Stimulated activated CD8-positive, alpha-beta memory T cell treated with anti-CD3 and anti-CD28 coated beads, Interleukin-12 subunit alpha, Interleukin-12 subunit beta, amount 100 ng/mL, for 4 hours (primary cell): Measurements from ENCODE around the gene CGGBP1.
"Not testable (repeated sequence)": the region's sequence is repeated elsewhere in the genome, so short reads cannot be mapped to it uniquely, and the experiment has no call there.

ENCODE experiments used
- DNase-seq: peaks from one replicate; pipeline ENCODE4 v3.0.0-alpha.2; 2020; ENCODE audit warnings: low read depth

CGGBP1 gene

DNA sequence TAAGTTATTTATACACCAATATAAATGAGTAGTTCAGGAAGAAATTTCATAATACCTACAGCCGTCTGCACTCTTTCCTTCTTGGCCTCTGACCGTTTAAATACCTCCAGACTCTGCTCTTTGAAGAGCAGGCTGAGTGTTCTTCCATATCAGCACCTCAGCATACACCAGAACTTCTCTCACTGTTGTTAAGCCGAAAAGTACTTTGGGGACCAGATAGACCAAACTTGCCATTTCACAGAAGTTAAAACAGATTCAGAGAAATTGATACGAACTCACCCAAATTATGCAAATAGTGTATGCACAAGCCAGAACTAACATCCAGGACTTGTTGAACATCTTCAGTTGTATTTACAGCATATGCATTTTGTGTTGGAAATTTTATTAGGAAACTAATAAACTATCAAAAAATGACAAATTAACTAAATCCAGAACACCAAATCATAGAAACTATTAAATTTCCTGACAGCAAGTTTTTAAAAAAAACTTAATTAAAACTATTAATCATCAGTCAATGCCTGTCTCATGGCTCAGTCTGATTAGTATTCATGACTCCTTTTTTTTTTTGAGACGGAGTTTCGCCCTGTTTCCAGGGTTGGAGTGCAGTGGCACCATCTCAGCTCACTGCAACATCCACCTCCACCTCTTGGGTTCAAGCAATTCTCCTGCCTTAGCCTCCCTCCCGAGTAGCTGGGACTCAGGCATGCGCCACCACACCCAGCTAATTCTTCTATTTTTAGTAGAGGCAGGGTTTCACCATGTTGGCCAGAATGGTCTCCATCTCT is 24.1 kb downstream of the CGGBP1 start:
- DNase-seq: no peak

DNA sequence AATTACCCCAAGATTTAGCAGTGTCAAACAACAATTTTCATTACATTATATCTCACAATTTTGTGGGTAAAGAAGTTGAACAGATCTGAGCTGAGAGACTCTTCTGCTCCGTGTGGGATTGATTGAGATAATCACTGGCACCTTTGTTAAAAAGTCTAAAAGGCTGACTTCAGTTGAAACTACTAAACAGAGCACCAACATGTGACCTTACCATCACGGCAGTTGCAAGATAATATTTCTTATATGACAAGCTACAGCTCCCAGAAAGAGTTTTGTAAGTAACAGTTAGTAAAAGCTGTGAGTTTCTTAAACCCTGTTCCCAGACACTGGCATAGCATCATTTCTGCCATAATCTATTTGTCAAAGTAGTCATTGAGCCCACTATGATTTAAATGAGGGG is 25.0 kb downstream of the CGGBP1 start:
- no peak for DNase-seq

DNA sequence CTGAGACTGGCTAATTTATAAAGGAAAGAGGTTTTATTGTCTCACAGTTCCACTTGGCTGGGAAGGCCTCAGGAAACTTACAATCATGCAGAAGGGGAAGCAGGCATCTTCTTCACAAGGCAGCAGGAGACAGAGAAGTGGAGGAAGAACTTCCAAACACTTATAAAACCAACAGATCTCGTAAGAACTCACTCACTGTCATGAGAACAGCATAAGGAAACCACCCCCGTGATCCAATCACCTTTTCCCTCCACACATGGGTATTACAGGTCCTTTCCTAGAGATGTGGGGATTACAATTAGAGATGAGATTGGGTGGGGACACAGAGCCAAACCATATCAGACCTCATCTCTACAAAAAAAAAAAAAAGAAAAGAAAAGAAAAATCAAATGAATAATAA is 25.7 kb downstream of the CGGBP1 start:
- DNase-seq: no peak

DNA sequence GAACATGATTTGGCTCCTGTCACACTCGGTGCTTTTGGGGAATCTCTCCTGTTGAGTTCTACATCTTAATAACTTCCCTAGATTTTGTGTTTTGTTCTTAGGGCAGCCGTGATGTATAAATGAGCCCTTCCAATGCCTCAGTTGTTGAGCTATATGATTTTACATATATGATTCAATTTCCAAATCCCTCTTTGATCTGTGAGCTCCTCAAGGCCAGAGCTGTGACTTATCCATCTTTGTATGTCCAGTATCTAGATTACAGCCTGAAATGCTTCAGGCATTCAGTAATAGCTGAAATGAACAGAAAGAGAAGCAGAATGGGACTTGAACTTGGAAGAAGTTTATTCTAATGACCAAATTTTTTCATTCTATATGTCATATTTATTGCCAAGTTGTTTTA is 26.6 kb downstream of the CGGBP1 start:
- no peak for DNase-seq

DNA sequence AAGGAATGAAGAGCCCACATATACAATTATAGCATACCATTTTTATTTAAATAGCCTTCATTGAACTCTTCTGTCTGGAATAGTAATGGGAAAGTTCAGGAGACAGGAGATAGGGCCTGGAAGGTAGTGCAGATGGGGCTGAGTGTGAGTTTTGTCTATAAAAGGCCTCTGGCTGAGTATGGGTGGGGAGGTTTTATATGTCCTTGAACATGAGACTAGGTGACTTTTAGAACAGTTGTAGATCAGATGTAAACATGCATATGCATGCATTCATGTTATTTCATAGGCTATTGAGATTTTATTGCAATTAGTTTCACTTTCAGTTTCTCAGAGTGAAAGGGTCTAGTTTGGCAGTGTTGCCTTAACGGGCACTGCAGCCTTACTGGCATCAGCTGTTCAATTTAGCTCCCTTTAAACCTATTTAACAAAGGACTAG is 27.1 kb downstream of the CGGBP1 start:
- DNase-seq: no peak

DNA sequence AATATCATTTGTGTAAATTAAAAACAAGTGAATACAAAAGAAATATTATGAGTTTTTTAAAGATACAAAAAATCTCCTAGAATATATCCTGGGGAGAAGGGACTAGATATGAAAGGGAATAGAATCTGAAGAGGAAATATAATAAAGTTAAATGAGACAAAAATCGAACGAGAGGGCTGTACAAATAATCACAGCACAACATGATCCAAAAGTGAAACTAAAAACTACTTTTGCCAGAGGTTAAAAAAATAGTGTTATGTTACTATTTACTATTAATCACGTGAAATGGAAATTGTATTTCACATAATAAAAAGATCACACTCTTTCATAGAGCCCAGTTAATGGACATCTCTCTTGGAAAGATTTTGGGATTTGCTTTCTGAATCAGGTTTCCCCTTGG is 28.6 kb downstream of the CGGBP1 start:
- no peak for DNase-seq

DNA sequence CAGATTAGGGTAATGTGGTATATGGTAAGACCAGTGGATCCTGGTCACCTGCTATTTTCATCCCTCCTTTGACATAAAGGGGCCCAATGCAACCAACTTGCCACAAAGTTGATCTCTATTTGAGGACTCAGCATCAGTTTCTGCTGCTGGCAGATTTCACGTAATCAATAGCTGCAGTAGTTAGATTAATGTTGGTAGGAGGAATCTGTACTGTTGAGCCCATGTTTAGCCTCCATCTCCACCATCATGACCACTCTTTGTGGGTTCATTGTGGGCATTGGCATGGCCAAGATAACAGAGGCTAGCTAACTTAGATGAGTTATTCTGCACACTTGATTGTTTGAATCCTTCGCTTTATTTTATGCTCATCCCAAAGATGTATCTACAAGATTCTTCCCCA is 29.9 kb downstream of the CGGBP1 start:
- no peak for DNase-seq

DNA sequence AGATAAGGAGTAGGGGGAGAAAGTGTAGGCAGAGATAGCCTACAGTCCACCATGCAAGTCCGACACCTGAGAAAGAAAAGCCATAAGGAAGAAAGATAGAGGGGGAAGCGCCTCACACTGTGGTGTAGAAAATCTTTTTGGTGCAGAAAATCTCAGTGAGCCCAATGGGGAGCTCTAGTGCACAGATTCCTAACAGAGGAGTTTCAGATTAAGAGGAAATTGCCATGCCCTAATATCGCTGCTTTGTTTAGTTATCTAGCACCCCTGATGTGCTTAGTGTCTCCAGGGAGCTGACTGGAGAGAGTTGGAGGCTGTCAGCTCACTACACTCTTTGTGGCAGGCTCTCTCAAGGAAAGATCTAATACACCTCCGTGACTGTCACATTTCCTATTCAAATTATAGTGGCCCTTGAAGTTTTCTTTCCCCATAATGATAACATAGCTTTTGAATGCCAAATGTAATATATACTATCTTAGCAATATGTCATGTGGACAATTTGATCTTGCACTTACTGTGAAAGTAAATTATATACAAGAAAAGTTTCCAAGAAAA is 33.7 kb downstream of the CGGBP1 start:
- no peak for DNase-seq

DNA sequence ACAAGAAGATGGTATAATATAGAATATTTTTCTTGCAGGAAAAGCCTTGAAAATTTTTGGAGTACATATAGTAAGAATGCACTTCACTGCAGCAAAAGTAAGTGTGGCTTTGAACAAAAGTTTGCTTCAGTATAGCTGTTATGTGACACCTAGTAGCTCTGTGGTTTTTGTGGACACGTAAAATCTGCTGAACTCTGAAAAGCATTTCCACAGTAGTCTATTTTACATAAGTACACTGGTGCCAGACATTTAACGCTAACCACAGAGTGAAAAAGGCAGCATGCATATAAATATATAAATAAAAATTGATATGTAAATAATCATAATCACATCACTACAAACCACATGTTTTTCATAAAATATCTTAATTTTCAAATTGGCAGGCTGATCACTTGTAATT is 39.8 kb downstream of the CGGBP1 start:
- no peak for DNase-seq

DNA sequence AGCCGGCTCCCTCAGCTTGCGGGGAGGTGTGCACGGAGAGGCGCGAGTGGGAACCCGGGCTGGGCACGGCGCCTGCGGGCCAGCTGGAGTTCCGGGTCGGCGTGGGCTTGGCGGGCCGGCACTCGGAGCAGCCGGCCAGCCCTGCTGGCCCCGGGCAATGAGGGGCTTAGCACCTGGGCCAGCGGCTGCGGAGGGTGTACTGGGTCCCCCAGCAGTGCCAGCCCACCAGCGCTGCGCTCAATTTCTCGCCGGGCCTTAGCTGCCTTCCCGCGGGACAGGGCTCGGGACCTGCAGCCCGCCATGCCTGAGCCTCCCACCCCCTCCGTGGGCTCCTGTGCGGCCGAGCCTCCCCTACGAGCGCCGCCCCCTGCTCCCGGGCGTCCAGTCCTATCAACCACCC is 43.1 kb downstream of the CGGBP1 start:
- not testable (repeated sequence) for DNase-seq

DNA sequence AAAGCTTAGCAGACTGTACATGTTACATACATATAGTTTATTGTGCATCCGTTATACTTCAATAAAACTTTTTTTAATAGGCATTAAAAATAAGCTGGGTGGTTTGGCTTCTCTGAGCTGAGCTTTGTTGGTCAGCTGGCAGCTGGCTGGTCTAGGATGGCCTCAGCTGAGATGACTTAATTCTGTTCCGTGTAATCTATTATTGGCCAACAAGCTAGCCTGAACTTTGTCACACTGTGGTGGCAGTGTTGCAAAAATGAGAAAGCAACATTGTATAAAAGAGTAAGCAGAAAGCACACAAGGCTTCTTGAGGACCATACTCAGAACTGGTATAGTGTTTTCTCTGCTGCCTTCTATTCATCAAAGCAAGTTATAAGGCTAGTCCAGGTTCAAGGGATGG is 45.2 kb downstream of the CGGBP1 start:
- no peak for DNase-seq

DNA sequence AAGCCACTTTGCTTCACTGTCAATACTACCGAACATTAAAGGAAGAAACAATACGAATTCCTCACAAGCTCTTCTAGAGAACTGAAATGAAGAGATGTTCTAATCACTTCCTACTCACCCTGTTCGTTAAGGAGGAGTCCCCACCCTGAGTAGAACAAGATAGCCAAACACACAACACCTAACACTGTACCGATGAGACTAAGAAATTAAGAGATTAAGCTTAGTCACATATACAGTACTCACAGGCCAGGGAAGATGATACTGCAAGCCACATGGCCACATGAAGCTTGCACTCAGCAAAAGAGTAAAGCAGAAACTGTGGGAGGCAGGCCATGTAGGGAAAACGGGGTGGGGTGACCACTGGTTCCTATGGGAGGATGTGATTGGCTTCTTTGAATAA is 48.0 kb downstream of the CGGBP1 start:
- DNase-seq: no peak

DNA sequence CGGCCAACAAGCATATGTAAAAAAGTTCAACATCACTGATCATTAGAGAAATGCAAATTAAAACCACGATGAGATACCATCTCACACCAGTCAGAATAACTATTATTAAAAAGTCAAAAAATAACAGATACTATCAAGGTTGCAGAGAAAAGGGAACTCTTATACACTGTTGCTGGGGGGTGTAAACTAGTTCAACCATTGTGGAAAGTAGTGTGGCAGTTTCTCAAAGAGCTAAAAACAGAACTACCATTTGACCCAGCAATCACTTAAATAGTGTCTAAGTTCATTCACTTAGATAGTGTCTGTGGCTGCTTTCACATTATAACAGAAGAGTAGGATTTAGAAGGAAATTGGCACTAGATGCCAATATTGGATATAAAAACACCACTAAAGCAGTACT is 49.7 kb downstream of the CGGBP1 start:
- DNase-seq: no peak

DNA sequence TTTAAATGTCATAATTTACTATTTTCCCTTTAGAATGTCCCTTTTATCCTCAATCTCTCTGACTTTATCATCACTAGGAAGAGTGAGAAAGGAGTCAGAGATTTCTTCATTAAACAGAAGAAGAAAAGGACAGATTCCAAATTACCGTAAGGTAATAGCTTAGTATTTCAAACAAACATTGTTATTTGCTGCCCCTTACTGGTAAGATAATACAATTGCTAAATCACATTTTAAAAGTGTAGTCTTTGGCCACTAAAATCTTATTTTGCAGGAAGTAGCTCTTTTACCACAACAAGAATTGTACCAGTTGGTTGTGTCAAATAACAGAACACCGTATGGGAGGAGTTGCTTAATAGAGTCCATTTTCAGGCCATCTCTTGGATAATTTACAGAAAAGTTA is 53.7 kb downstream of the CGGBP1 start:
- no peak for DNase-seq

DNA sequence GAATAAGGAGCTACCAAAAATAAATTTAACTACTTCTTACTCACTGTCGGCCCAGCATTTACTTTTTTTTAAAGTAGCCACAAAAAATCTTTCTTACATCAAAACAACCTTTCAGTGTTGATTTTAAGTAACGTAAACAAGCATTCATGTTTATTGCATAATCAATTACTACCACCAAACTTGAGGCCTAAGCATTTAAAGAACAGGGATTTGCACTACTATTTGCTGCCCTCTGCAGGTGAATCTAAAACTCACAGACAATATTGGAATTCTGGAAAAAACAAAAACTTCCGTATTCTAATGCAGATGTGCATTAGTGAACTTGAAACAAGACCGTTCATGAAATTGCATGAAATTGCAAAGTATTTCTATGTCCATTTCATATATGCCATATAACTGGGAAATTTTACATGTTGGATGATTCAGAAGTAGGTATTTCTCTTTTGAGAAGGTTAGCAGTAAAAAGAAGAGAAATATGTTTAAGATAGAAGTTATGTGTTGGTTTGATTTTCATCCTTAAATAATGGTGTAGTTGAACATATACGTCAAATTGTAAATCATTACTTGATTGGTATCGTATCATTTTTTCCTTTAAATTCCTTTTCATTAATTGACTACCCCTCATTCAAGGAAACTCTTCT is 55.6 kb downstream of the CGGBP1 start:
- no peak for DNase-seq

DNA sequence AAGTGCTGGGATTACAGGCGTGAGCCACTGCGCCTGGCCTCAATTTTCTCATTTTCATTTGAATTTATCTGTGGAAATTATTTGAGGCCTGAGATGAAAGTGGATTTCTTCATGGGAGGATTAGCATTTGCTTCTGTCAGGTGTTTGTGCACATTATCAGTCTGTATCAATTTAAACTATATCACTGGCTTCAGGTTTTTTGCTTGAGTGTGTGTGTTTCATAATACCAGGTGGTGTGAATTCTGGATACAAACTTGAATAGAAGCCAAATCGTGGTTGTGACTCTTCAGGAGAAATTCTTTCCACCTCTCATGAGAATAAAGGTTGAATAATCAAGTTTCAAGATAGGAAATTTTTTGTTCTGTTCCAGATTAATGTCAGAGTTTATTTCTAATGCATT is 56.4 kb downstream of the CGGBP1 start:
- no peak for DNase-seq
